ENCODE measurements around the gene ING4.

Gene ING4

GRCh38 chr12:6606331-6607131 lies 56.4 kb downstream of the ING4 start:
- peak; percentile 40 for ATAC-seq
- TF ChIP-seq ZNF565 (CRISPR knock-in tag; conservative IDR thresholded peaks at IDR 0.05; ENCODE audit: low read depth) (no peak), ZNF8 (CRISPR knock-in tag; IDR thresholded peaks at IDR 0.05) (no peak), TOX (CRISPR knock-in tag; IDR thresholded peaks at IDR 0.05; ENCODE audit: borderline replicate concordance) (no peak), CREB5 (CRISPR knock-in tag; IDR thresholded peaks at IDR 0.05; ENCODE audit: low read depth) (no peak), ZC3H10 (CRISPR knock-in tag; IDR thresholded peaks at IDR 0.05) (no peak), TCF4 (CRISPR knock-in tag; IDR thresholded peaks at IDR 0.05; ENCODE audit: borderline replicate concordance) (no peak), ZNF70 (CRISPR knock-in tag; IDR thresholded peaks at IDR 0.05) (no peak), SNAI2 (CRISPR knock-in tag; IDR thresholded peaks at IDR 0.05) (no peak), PPARA (CRISPR knock-in tag; IDR thresholded peaks at IDR 0.05; ENCODE audit: borderline replicate concordance) (no peak), ZFP30 (CRISPR knock-in tag; IDR thresholded peaks at IDR 0.05) (no peak), PATZ1 (CRISPR knock-in tag; IDR thresholded peaks at IDR 0.05; ENCODE audit: borderline replicate concordance) (no peak), ZFP3 (CRISPR knock-in tag; IDR thresholded peaks at IDR 0.05) (no peak), CSRNP3 (CRISPR knock-in tag; IDR thresholded peaks at IDR 0.05) (no peak), GLIS3 (CRISPR knock-in tag; IDR thresholded peaks at IDR 0.05) (no peak), POU6F1 (CRISPR knock-in tag; IDR thresholded peaks at IDR 0.05; ENCODE audit: borderline replicate concordance, low read depth) (no peak), CSDC2 (CRISPR knock-in tag; IDR thresholded peaks at IDR 0.05) (no peak)

- peak; percentile 34 for ATAC-seq
- no peak for TF ChIP-seq ZFP30 (CRISPR knock-in tag; IDR thresholded peaks at IDR 0.05)
- no peak for TF ChIP-seq BACH2 (CRISPR knock-in tag; IDR thresholded peaks at IDR 0.05; ENCODE audit: borderline replicate concordance)
- no peak for TF ChIP-seq RARB (CRISPR knock-in tag; IDR thresholded peaks at IDR 0.05)
- TF ChIP-seq PPARA (CRISPR knock-in tag; IDR thresholded peaks at IDR 0.05; ENCODE audit: borderline replicate concordance): no peak
- TF ChIP-seq CSRNP3 (CRISPR knock-in tag; IDR thresholded peaks at IDR 0.05): no peak
- no peak for TF ChIP-seq ESRRG (CRISPR knock-in tag; IDR thresholded peaks at IDR 0.05)
- no peak for TF ChIP-seq ZNF565 (CRISPR knock-in tag; conservative IDR thresholded peaks at IDR 0.05; ENCODE audit: low read depth)
- no peak for TF ChIP-seq TSHZ2 (CRISPR knock-in tag; IDR thresholded peaks at IDR 0.05)
- TF ChIP-seq CSDC2 (CRISPR knock-in tag; IDR thresholded peaks at IDR 0.05): no peak
- TF ChIP-seq ZNF70 (CRISPR knock-in tag; IDR thresholded peaks at IDR 0.05): no peak
- no peak for TF ChIP-seq TOX (CRISPR knock-in tag; IDR thresholded peaks at IDR 0.05; ENCODE audit: borderline replicate concordance)
- TF ChIP-seq ZNF8 (CRISPR knock-in tag; IDR thresholded peaks at IDR 0.05): no peak
- no peak for TF ChIP-seq OSR1 (CRISPR knock-in tag; IDR thresholded peaks at IDR 0.05)
- no peak for TF ChIP-seq CREB5 (CRISPR knock-in tag; IDR thresholded peaks at IDR 0.05; ENCODE audit: low read depth)
- TF ChIP-seq ZFP3 (CRISPR knock-in tag; IDR thresholded peaks at IDR 0.05): no peak
- TF ChIP-seq POU6F1 (CRISPR knock-in tag; IDR thresholded peaks at IDR 0.05; ENCODE audit: borderline replicate concordance, low read depth): no peak
- TF ChIP-seq ISL1 (CRISPR knock-in tag; IDR thresholded peaks at IDR 0.05): no peak
- TF ChIP-seq ZC3H10 (CRISPR knock-in tag; IDR thresholded peaks at IDR 0.05): no peak
Measured at GRCh38 chr12:6605421-6606330, 57.2 kb downstream of the ING4 start.

All from SK-N-SH treated with all-trans-retinoic acid at 6 μM for 48 hours (cell line).